GM21447 (cell line): Measurements from ENCODE around the gene GYS2.

Source experiments
- ATAC-seq: cut with Tn5 transposase; IDR thresholded peaks from one replicate; pipeline ENCODE4 v1.9.1; 2021; ENCODE audit not compliant: unreplicated experiment

The GYS2 gene

GRCh38 chr12:21558100-21558679 lies 46.5 kb downstream of the GYS2 start:
- no peak for ATAC-seq

- ATAC-seq = no peak
These were observed 51.3 kb downstream of the GYS2 start for GRCh38 chr12:21553329-21553675.

GRCh38 chr12:21552635-21553328 lies 51.9 kb downstream of the GYS2 start:
- ATAC-seq = no peak

- ATAC-seq = no peak
These were observed 52.7 kb downstream of the GYS2 start for GRCh38 chr12:21551841-21552465.

GRCh38 chr12:21547437-21547836 lies 57.2 kb downstream of the GYS2 start:
- ATAC-seq = no peak

GRCh38 chr12:21546716-21547115 lies 57.9 kb downstream of the GYS2 start:
- ATAC-seq = no peak

GRCh38 chr12:21545557-21545956 lies 59.1 kb downstream of the GYS2 start:
- no peak for ATAC-seq

GRCh38 chr12:21543151-21543550 lies 61.5 kb downstream of the GYS2 start:
- ATAC-seq = no peak

- ATAC-seq = no peak
These were observed 62.2 kb downstream of the GYS2 start for GRCh38 chr12:21542403-21542802.

- no peak for ATAC-seq
These were observed 62.9 kb downstream of the GYS2 start for GRCh38 chr12:21541773-21542172.

- no peak for ATAC-seq
These were observed 64.8 kb downstream of the GYS2 start for GRCh38 chr12:21539797-21540196.

GRCh38 chr12:21538061-21538653 lies 66.5 kb downstream of the GYS2 start:
- ATAC-seq = no peak

GRCh38 chr12:21529456-21529855 lies 75.2 kb downstream of the GYS2 start:
- ATAC-seq = no peak

GRCh38 chr12:21528953-21529352 lies 75.7 kb downstream of the GYS2 start:
- no peak for ATAC-seq

GRCh38 chr12:21527451-21528180 lies 77.0 kb downstream of the GYS2 start:
- ATAC-seq = peak; percentile 95

GRCh38 chr12:21526721-21527345 lies 77.8 kb downstream of the GYS2 start:
- ATAC-seq = no peak

- no peak for ATAC-seq
These were observed 78.6 kb downstream of the GYS2 start, which contains the start of gene SPX for GRCh38 chr12:21526053-21526452. SPX (plus strand) TSS chr12:21526296; CDS start chr12:21526473, 177 bp downstream.

GRCh38 chr12:21523148-21523547 lies 81.5 kb downstream of the GYS2 start:
- no peak for ATAC-seq

GRCh38 chr12:21521541-21521940 lies 83.1 kb downstream of the GYS2 start:
- no peak for ATAC-seq

- ATAC-seq = no peak
These were observed 86.2 kb downstream of the GYS2 start for GRCh38 chr12:21518451-21518850.

GRCh38 chr12:21516281-21516680 lies 88.4 kb downstream of the GYS2 start:
- ATAC-seq = no peak
